ENCODE measurements around the gene B4GALT2. TPM values are rescaled to one million over a fixed set of nuclear protein-coding genes. Genes with fewer than 3 reads are reported as not detected.
A peak's percentile ranks its signal among the peaks of the same experiment; 100 is the strongest.

B4GALT2 gene
- total and polyA plus RNA-seq, 2 of the 8 experiments (the other 6 are each of a cell fraction or from before 2014, with no cell fraction given) = 56.5 to 121 TPM

DNA sequence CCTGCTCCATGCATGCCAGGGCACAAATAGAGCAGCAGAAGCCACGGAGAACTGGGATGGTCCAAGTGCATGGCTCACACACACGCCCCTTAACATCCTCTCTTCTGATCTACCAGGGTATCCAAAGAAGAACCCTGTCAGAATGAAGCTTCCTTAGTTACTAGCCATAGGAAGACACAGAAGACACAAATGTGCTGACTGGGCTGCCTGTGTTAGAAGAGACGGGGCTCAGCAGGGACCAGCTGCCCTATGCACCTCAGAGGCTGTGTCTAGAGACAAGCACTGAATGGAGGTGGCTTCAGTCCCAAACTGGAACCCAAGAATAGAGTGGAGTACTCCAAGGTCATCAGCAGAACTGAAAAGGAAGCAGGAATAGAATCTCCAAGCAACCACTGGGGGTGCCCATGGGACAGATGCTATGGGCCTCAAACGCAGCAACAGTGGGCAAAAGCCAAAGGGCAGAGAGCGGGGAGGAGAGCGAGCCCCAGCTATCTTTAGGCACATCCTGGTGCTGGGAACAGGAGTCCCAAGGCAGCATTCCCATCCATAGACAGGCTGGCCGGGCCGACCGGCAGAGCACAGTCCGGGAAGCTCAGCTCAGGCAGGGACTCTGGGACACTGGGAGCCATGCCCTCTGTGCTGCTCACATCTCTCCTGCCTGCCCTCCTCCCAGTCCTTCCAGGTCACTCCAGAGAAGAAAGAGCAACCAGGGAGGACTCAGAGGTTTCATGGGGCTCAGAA, 42.7 kb downstream of the B4GALT2 start (continued):
- TF ChIP-seq, protein P1, sequence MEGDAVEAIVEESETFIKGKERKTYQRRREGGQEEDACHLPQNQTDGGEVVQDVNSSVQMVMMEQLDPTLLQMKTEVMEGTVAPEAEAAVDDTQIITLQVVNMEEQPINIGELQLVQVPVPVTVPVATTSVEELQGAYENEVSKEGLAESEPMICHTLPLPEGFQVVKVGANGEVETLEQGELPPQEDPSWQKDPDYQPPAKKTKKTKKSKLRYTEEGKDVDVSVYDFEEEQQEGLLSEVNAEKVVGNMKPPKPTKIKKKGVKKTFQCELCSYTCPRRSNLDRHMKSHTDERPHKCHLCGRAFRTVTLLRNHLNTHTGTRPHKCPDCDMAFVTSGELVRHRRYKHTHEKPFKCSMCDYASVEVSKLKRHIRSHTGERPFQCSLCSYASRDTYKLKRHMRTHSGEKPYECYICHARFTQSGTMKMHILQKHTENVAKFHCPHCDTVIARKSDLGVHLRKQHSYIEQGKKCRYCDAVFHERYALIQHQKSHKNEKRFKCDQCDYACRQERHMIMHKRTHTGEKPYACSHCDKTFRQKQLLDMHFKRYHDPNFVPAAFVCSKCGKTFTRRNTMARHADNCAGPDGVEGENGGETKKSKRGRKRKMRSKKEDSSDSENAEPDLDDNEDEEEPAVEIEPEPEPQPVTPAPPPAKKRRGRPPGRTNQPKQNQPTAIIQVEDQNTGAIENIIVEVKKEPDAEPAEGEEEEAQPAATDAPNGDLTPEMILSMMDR (IDR thresholded peaks at IDR 0.05; ENCODE audit: control extremely low read depth in 1 of 3, insufficient read depth in 1 of 3, low read depth in 1 of 3, low read length in 3 of 3) = peak in 2 of 3 experiments; percentile 7 to 15; a peak in 1 of 4 replicates
- no peak for TF ChIP-seq CHD2 (IDR thresholded peaks at IDR 0.05; ENCODE audit: low read length)

Data from H1 (cell line).